Left renal cortex interstitium (tissue), 4 donors: ENCODE results near the gene CHRNA4. TPM values are rescaled to one million over a fixed set of nuclear protein-coding genes. Genes with fewer than 3 reads are reported as not detected.

Experiments
- DNase-seq, 4 donors: peaks; one replicate each; pipeline ENCODE4 v3.0.0-alpha.2; 2013; ENCODE audit warnings: low read depth in 4 of 4, low spot score in 2 of 4, missing footprints in 1 of 4
- polyA plus RNA-seq, 4 donors: library from polyadenylated mRNA; unstranded; fragments of 120-200 nt; gene quantifications; one replicate each; pipeline ENCODE4 v1.2.1, GENCODE V29; 2013; ENCODE audit not compliant: insufficient read length in 4 of 4

Gene CHRNA4
- polyA plus RNA-seq, 4 donors = 5.6 to 29.6 (median 12.3) TPM

DNA sequence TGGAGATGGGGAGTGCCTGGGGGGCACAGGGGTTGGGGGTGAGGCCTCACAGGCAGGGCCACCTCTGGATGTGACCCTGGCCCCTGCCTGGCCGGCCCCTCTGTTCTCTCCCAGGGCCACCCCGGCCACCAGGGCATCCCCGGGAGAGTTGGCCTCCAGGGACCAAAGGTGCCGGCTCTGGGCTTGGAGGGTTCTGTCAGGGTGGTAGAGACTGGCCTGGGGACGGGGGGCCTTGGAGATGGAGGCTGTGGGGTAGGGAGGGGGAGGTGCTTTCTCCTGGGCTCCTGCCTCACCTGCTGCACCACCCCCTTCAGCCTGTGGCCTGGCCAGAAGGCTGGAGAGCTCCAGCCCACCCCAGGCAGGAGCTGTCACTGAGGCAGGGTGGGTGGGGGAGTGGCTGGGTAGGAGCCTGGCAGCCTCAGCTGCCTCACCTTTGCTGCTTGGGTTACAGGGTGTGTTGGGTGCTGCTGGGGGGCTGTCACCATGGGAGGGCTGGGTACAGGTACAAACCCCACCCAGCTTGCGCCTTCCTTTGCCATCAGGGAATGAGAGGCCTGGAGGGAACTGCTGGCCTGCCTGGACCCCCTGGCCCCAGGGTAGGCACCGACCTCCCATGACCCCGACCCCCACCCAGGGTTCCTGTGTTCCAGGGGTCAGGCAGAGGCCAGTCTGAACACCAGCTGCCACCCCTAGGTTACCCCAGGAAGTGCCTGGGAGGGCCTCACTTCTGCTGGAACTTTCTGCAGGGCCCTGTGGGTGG, 35.4 kb downstream of the CHRNA4 start:
- DNase-seq = no peak

- no peak for DNase-seq
Observed at GRCh38 chr20:63325021-63325471, 36.1 kb downstream of the CHRNA4 start.

GRCh38 chr20:63323357-63323981, 37.7 kb downstream of the CHRNA4 start:
- DNase-seq = no peak

DNA sequence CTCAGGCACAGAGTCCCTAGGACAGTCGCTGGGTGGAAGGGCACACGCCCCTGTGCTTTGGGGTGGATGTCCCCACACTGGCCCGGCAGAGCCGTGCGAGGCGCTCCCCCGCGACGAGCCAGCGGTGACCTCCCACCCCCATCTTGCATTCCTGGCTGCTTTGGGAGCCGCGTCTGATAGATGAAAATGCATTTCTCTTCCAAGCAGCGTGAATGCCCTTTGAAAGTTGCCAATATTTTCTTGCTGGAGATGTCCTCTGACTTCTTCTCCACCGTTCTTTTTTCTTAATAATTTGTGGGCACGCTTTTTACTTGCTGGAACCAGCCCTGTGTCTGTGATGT, 38.2 kb downstream of the CHRNA4 start:
- DNase-seq = no peak

DNA sequence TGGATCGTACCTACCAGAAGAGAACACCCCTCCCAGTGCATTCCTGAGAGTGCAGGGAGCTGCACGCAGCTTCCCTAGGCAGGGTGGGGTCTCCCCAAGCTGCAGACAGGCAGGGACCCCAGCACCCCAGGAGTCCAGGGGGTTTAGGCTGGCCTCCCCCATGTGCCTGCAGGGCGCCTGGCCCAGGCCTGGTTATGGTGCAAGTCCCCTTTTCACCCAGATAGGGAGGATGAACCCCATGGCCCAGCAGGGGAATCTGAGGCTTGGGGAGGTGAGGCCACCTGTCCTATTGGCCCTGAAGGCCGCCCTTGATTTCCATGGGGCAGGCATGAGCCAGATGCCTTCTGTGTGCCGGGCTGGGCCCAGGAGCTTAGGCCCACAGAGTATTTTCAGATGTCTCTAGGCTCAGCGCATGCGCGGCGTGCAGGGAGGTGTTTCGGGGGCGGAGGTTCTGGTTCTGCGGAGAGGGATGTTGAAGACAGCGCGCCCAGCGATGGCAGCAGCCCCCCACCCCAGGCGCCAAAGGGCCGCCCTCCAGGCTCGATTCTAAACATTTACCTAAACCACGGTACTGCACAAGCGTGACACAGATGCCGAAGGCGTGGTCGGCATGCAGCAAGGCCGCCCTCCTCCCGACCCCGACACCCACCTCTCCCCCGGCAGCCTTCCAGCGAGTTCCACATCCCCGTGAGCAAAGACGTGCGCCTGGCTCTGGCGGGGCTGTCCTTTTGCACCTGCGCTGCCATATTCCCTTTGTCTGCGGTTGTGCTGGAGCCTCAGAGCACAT, 38.8 kb downstream of the CHRNA4 start:
- no peak for DNase-seq

DNA sequence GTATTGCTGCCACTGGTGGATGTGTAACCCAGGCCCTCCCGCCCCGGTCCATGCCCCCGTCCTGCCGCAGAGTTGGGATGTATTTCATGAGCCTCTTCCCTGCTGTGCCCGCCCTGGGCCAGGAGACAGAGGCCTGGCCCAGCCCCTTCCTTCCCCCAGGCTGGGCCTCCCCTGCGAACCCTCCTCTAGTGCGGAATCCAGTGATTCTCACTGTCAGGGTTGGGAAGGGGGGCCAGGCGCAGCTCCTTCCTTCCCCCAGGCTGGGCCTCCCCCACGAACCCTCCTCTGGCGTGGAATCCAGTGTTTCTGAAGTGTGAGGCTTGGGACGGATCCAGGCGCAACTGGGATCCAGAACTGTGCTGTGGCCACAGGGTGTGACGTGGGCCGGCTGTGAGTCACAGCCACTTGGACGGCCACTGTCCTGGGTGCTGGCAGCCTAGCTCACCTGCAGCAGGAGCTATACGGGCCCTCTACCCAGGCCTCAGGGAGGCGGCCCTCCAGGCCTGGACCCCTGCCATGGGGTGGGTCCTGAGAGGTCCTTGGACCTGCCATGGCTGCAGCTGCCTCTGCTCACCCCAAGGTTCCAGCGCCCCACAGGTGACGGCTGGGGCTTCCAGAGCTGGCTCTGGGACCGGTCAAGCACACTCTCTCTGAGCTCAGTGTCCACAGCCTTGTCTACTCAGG, 39.9 kb downstream of the CHRNA4 start:
- no peak for DNase-seq

DNA sequence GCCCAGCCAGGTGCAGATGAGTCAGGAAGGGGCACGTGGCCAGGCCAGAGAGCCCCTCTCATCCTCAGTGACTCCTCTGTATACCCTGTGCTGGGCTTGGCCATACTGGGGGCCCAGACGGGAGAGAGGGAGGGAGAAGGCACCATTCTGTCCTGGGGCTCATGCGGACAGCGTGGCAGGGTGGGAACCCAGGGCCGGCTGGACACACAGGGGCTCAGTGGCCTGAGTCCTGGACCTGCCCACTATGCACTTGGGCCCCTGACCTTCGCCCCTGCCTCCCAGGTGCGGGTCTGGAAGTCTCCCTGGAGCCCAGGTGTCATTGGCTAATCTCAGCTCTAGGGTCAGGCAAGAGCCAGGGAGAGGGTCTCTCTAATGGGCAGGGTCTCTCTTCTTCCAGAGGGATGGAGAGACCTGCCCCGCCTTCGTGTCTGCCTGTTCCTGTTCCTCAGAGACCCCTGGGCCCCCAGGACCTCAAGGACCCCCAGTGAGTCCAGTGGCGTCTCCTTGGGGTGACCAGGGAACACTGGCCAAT, 40.5 kb downstream of the CHRNA4 start:
- DNase-seq = no peak

DNA sequence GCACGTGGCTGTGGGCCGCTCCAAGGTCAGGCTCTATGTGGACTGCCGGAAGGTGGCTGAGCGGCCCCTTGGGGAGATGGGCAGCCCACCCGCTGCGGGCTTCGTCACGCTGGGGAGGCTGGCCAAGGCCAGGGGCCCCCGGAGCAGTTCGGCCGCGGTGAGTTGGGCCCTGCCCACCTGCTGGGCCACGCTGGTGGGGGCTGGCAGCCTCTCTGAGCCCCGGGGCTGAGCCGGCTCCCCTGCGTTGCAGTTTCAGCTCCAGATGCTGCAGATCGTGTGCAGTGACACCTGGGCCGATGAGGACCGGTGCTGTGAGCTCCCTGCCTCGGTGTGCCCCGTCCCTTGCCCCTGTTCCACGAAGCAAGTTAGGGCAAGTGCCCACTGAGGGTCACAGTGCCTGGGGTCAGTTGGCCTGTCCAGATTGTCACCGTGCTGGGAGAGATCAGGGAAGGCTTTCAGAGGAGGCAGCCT, 41.1 kb downstream of the CHRNA4 start:
- DNase-seq = no peak

- no peak for DNase-seq
Observed at GRCh38 chr20:63319164-63320040, 41.7 kb downstream of the CHRNA4 start.

- DNase-seq = no peak
Observed at GRCh38 chr20:63318391-63319163, 42.6 kb downstream of the CHRNA4 start.

DNA sequence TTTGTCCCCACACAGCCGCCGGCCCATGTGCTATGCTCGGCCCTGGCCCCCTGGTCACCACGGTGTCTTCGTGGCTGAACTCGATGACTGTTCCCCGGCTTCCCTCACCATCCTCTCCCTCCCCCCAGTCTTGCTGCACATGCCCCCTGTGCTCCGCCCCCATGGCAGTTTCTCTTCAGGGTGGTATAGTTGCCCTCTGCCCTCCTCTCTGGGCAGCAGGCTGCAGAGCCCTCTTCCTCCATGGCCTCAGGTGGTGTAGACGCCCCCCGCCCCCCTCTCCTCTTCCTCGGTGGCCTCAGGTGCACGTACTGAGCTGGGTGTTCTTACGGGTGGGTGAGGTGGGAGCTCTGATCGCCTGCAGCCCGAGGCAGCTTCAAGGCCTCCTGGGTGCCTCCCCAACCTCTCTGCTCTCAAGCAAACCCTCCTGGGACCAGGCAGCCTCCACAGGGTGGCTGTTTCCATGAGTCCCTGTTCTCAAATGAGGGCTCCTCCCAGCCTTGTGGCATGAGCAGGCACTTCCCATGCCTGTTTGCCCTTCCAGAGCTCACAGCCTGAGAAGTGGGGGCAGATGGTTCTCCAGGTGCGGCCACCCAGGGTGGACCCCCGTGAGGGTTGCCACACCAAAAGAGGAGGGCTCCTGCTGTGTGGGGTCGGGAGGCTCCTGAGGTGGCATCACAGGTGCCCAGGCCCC, 43.4 kb downstream of the CHRNA4 start:
- DNase-seq = no peak

- DNase-seq = no peak
Observed at GRCh38 chr20:63317061-63317460, 44.1 kb downstream of the CHRNA4 start.

GRCh38 chr20:63316502-63316921, 44.6 kb downstream of the CHRNA4 start:
- DNase-seq = no peak

GRCh38 chr20:63315731-63316491, 45.2 kb downstream of the CHRNA4 start:
- DNase-seq = no peak

DNA sequence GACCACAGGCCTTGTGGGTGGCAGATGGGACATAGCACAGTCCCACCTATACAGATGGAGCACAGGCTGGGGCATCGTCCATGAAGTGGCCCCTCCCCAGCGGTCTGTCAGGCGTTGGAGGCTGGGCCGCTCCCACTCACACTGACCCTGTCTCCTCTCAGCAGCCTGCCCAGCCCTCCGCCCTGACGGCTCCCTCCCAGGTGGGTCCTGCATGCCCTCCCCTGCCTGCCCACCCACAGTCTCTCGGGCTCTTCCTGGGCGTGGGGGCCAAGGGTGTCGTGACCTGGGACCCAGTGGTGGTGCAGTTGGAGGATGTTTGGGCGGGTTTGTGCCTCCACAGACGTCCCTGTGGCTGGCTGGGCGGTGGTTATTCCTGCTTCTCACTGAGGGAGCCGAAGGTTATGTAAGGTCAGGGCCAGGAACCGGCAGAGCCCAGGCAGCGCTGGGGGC, 45.9 kb downstream of the CHRNA4 start:
- no peak for DNase-seq

DNA sequence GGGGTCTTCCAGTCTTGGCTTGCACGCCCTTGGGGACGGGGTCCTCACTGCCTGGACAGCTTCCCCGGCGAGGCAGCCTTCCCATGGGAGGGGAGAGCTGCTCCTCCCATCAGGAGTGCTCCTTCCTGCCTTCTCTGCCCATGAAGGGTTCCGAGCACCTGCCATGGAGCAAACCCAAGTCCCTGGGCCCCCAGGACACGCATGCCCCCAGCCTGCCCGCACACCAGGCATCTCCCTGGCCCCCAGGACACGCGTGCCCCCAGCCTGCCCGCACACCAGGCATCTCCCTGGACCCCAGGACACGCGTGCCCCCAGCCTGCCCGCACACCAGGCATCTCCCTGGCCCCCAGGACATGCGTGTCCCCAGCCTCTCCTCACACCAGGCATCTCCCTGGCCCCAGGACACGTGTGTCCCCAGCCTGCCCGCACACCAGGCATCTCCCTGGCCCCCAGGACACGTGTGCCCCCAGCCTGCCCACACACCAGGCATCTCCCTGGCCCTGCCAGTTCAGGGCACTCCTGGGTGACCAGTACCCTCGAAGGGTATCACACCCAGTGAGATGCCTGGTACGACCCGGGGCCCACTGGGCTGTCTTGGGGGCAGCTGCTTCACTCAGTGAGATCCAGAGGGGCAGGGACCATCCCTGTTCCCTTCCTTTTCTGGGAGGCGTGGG, 46.4 kb downstream of the CHRNA4 start:
- DNase-seq = no peak

DNA sequence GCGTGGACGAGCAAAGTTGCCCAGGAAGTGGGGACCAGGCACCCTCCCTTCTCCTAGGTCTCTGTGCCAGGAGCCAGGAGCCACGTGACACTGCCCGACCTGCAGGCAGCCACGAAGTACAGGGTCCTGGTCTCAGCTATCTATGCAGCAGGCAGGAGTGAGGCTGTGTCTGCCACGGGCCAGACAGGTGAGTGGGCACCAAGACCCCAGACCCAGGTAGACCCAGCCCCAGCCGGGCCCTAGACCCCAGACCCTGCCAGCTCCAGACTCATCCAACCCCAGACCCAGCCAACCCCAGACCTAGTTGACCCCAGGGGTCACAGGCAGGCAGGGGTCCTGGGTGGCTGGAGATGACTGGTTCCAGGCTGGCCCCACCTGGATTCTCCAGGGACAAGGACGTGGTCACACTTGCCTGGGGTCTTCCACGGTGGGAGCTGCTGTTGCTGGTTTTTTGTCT, 47.1 kb downstream of the CHRNA4 start:
- no peak for DNase-seq
